Keratinocyte (primary cell): ENCODE measurements around the gene CFAP157.

ENCODE experiments used
- EZH2 ChIP-seq: IDR thresholded peaks from one replicate; pipeline ENCODE4 v1.6.1; 2012; ENCODE audit warnings: inconsistent platforms, mild to moderate bottlenecking, low read length, moderate library complexity
- TF ChIP-seq, protein P1 (sequence below), 3 experiments: IDR thresholded peaks in 1 of 3; conservative IDR thresholded peaks in 1 of 3; optimal IDR thresholded peaks in 1 of 3; 2 replicates in 2 of 3; 3 replicates in 1 of 3; pipeline versions ENCODE3 to v1.5.1; 2011; ENCODE audit warnings: low read length in 3 of 3, mild to moderate bottlenecking in 3 of 3, moderate library complexity in 2 of 3, control low read depth in 1 of 3, inconsistent platforms in 1 of 3; ENCODE audit not compliant: insufficient read depth in 2 of 3; ENCODE audit errors: extremely low read depth in 1 of 3

DNA sequence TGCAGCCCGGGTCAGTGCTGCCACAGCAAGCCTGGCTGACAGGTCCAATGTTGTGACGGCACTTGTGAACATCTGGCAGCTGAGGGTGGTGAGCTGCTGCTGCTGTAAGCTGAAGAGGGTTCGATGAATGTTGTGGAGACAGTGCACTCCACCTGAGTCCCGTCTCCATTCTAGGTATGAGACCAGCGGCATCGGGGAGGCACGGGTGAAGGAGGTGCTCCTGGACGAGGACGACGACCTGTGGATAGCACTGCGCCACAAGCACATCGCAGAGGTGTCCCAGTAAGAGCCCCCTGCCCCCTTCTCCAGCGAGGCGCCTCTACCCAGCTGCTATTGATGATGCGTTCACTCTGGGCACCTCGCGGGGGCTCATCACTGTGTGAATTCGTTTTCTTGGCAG is 38.9 kb upstream of the CFAP157 start:
- TF ChIP-seq, protein P1, sequence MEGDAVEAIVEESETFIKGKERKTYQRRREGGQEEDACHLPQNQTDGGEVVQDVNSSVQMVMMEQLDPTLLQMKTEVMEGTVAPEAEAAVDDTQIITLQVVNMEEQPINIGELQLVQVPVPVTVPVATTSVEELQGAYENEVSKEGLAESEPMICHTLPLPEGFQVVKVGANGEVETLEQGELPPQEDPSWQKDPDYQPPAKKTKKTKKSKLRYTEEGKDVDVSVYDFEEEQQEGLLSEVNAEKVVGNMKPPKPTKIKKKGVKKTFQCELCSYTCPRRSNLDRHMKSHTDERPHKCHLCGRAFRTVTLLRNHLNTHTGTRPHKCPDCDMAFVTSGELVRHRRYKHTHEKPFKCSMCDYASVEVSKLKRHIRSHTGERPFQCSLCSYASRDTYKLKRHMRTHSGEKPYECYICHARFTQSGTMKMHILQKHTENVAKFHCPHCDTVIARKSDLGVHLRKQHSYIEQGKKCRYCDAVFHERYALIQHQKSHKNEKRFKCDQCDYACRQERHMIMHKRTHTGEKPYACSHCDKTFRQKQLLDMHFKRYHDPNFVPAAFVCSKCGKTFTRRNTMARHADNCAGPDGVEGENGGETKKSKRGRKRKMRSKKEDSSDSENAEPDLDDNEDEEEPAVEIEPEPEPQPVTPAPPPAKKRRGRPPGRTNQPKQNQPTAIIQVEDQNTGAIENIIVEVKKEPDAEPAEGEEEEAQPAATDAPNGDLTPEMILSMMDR (optimal IDR thresholded peaks at IDR 0.05 in 1 of 3, IDR thresholded peaks at IDR 0.05 in 1 of 3, conservative IDR thresholded peaks at IDR 0.05 in 1 of 3; ENCODE audit: extremely low read depth in 1 of 3, insufficient read depth in 2 of 3, low read length in 3 of 3) = no peak
- no peak for TF ChIP-seq EZH2
